HEK293T (cell line): ENCODE measurements around the gene ZNF346.

ENCODE experiments used
- ARNT ChIP-seq: fragments of 450-650 bp; IDR thresholded peaks from 2 replicates; pipeline ENCODE4 v1.6.1; 2017; ENCODE audit warnings: mild to moderate bottlenecking
- BHLHE40 ChIP-seq: fragments of 450-650 bp; IDR thresholded peaks from 2 replicates; pipeline ENCODE4 v1.6.1; 2016; ENCODE audit warnings: mild to moderate bottlenecking, moderate library complexity, borderline replicate concordance
- CTBP1 ChIP-seq: fragments of 450-650 bp; IDR thresholded peaks from 2 replicates; pipeline ENCODE4 v1.6.1; 2016; ENCODE audit warnings: borderline replicate concordance
- ELF4 ChIP-seq: fragments of 450-650 bp; IDR thresholded peaks from 2 replicates; pipeline ENCODE4 v1.6.1; 2017; ENCODE audit warnings: antibody characterized with exemption
- FOXA1 ChIP-seq: fragments of 450-650 bp; IDR thresholded peaks from 2 replicates; pipeline ENCODE4 v1.6.1; 2016; ENCODE audit warnings: mild to moderate bottlenecking
- FOXK2 ChIP-seq: fragments of 450-650 bp; IDR thresholded peaks from 2 replicates; pipeline ENCODE4 v1.6.1; 2016; ENCODE audit warnings: mild to moderate bottlenecking
- FOXM1 ChIP-seq: fragments of 450-650 bp; IDR thresholded peaks from 2 replicates; pipeline ENCODE4 v1.6.1; 2017; ENCODE audit warnings: mild to moderate bottlenecking, borderline replicate concordance
- HDGF ChIP-seq: fragments of 450-650 bp; IDR thresholded peaks from 2 replicates; pipeline ENCODE4 v1.6.1; 2017; ENCODE audit warnings: antibody characterized with exemption, borderline replicate concordance
- L3MBTL2 ChIP-seq: fragments of 450-650 bp; conservative IDR thresholded peaks from 2 replicates; pipeline ENCODE4 v1.6.1; 2016; ENCODE audit warnings: mild to moderate bottlenecking
- LEF1 ChIP-seq: fragments of 450-650 bp; IDR thresholded peaks from 2 replicates; pipeline ENCODE4 v1.6.1; 2017; ENCODE audit warnings: mild to moderate bottlenecking, borderline replicate concordance
- SP1 ChIP-seq: fragments of 450-650 bp; IDR thresholded peaks from 2 replicates; pipeline ENCODE4 v1.6.1; 2017
- SUZ12 ChIP-seq: fragments of 450-650 bp; IDR thresholded peaks from 2 replicates; pipeline ENCODE4 v1.6.1; 2016; ENCODE audit warnings: mild to moderate bottlenecking
- TARDBP ChIP-seq: fragments of 450-650 bp; IDR thresholded peaks from 2 replicates; pipeline ENCODE4 v1.6.1; 2016
- ZNF384 ChIP-seq: fragments of 450-650 bp; IDR thresholded peaks from 2 replicates; pipeline ENCODE4 v1.6.1; 2016

- TF ChIP-seq SP1 (no peak), ARNT (no peak), FOXA1 (no peak), ELF4 (no peak), SUZ12 (no peak), HDGF (0 out of 2 replicates have a peak, but pooled peaks have one; percentile 80), LEF1 (no peak), L3MBTL2 (no peak), FOXM1 (no peak), FOXK2 (no peak), TARDBP (no peak), CTBP1 (no peak), BHLHE40 (no peak), ZNF384 (no peak)
These were observed 788 bp downstream of the ZNF346 start for GRCh38 chr5:177023303-177023664.
